ENCODE measurements around the gene FMOD. TPM values are rescaled to one million over a fixed set of nuclear protein-coding genes. Genes with fewer than 3 reads are reported as not detected.
"Not testable (repeated sequence)": the region's sequence is repeated elsewhere in the genome, so short reads cannot be mapped to it uniquely, and the experiment has no call there.

Gene FMOD
- total RNA-seq, 1 donor from 2014 or later = 0.07 TPM

- DNase-seq (ENCODE audit: low read depth, low spot score) = no peak
Measured at GRCh38 chr1:203306965-203307541, 43.9 kb downstream of the FMOD start.

GRCh38 chr1:203306089-203306964, 44.6 kb downstream of the FMOD start:
- peak; percentile 66 for DNase-seq (ENCODE audit: low read depth, low spot score)

- DNase-seq (ENCODE audit: low read depth, low spot score) = no peak
Measured at GRCh38 chr1:203305809-203306088, 45.2 kb downstream of the FMOD start.

- peak; percentile 60 for DNase-seq (ENCODE audit: low read depth, low spot score)
Measured at GRCh38 chr1:203304919-203305808, 45.8 kb downstream of the FMOD start, which contains the start of gene BTG2. TSS of gene BTG2 (plus strand) at chr1:203305519. CDS start at chr1:203305607, 88 bp downstream.

GRCh38 chr1:203304391-203304918, 46.5 kb downstream of the FMOD start:
- no peak for DNase-seq (ENCODE audit: low read depth, low spot score)

- no peak for DNase-seq (ENCODE audit: low read depth, low spot score)
Measured at GRCh38 chr1:203302894-203303293, 48.0 kb downstream of the FMOD start.

- no peak for DNase-seq (ENCODE audit: low read depth, low spot score)
Measured at GRCh38 chr1:203302456-203302855, 48.5 kb downstream of the FMOD start.

- no peak for DNase-seq (ENCODE audit: low read depth, low spot score)
Measured at GRCh38 chr1:203301331-203301668, 49.6 kb downstream of the FMOD start.

GRCh38 chr1:203300441-203301330, 50.2 kb downstream of the FMOD start:
- DNase-seq (ENCODE audit: low read depth, low spot score) = no peak

- DNase-seq (ENCODE audit: low read depth, low spot score) = not testable (repeated sequence)
Measured at GRCh38 chr1:203299719-203300429, 51.0 kb downstream of the FMOD start.

- no peak for DNase-seq (ENCODE audit: low read depth, low spot score)
Measured at GRCh38 chr1:203299169-203299568, 51.8 kb downstream of the FMOD start.

- DNase-seq (ENCODE audit: low read depth, low spot score) = no peak
Measured at GRCh38 chr1:203296460-203297073, 54.4 kb downstream of the FMOD start.

GRCh38 chr1:203295796-203296195, 55.1 kb downstream of the FMOD start:
- DNase-seq (ENCODE audit: low read depth, low spot score) = no peak

- no peak for DNase-seq (ENCODE audit: low read depth, low spot score)
Measured at GRCh38 chr1:203291201-203292096, 59.5 kb downstream of the FMOD start.

Other genes with a start within 250 kb of the FMOD start
- not detected in 2 replicates for gene ADORA1, start 223.4 kb downstream of the FMOD start, total RNA-seq
- gene MYBPH, start 175.3 kb downstream of the FMOD start, total RNA-seq = not detected in 2 replicates
- gene CHI3L1, start 164.4 kb downstream of the FMOD start, total RNA-seq = not detected in 2 replicates
- gene CHIT1, start 121.4 kb downstream of the FMOD start, total RNA-seq = not detected in 2 replicates
- 39.5 and 51.9 TPM in 2 replicates for gene BTG2, start 45.6 kb downstream of the FMOD start, total RNA-seq
- not detected in 2 replicates for gene PRELP, start 124.7 kb upstream of the FMOD start, total RNA-seq
- not detected in 2 replicates for gene OPTC, start 143.0 kb upstream of the FMOD start, total RNA-seq